GM18519 (cell line): Measurements from ENCODE around the gene CHIC1.

ENCODE experiments used
- ATAC-seq: cut with Tn5 transposase; IDR thresholded peaks from one replicate; pipeline ENCODE4 v1.9.1; 2021; ENCODE audit warnings: mild to moderate bottlenecking, moderate library complexity; ENCODE audit not compliant: unreplicated experiment, low FRiP score

Gene CHIC1

GRCh38 chrX:73728602-73729001 is 165.6 kb downstream of the CHIC1 start:
- no peak for ATAC-seq
